ENCODE data around the gene ARMH3. TPM values are rescaled to one million over a fixed set of nuclear protein-coding genes. Genes with fewer than 3 reads are reported as not detected.

ARMH3 gene
- total RNA-seq, 1 donor from 2014 or later: 28.2 TPM

GRCh38 chr10:101874252-101874651, 181.7 kb downstream of the ARMH3 start:
- DNase-seq (ENCODE audit: low spot score): no peak

- DNase-seq (ENCODE audit: low spot score): no peak
Measured at GRCh38 chr10:101867931-101868330, 188.0 kb downstream of the ARMH3 start.

- no peak for DNase-seq (ENCODE audit: low spot score)
Measured at GRCh38 chr10:101859530-101859929, 196.4 kb downstream of the ARMH3 start.

GRCh38 chr10:101858723-101859500, 197.1 kb downstream of the ARMH3 start:
- DNase-seq (ENCODE audit: low spot score): no peak

- no peak for DNase-seq (ENCODE audit: low spot score)
Measured at GRCh38 chr10:101857802-101858476, 198.0 kb downstream of the ARMH3 start.

GRCh38 chr10:101856626-101857025, 199.3 kb downstream of the ARMH3 start:
- no peak for DNase-seq (ENCODE audit: low spot score)

GRCh38 chr10:101851411-101852116, 204.4 kb downstream of the ARMH3 start:
- peak; percentile 45 for DNase-seq (ENCODE audit: low spot score)

- DNase-seq (ENCODE audit: low spot score): no peak
Measured at GRCh38 chr10:101850749-101851148, 205.2 kb downstream of the ARMH3 start.

- DNase-seq (ENCODE audit: low spot score): peak; percentile 41
Measured at GRCh38 chr10:101848894-101849351, 207.1 kb downstream of the ARMH3 start.

- no peak for DNase-seq (ENCODE audit: low spot score)
Measured at GRCh38 chr10:101848408-101848807, 207.6 kb downstream of the ARMH3 start.

- no peak for DNase-seq (ENCODE audit: low spot score)
Measured at GRCh38 chr10:101845893-101846292, 210.1 kb downstream of the ARMH3 start.

- peak; percentile 83 for DNase-seq (ENCODE audit: low spot score)
Measured at GRCh38 chr10:101843032-101844021, 212.6 kb downstream of the ARMH3 start, which contains the start of gene KCNIP2. KCNIP2 (minus strand) TSS chr10:101843800; CDS start chr10:101843568, 232 bp downstream.

- peak; percentile 14 for DNase-seq (ENCODE audit: low spot score)
Measured at GRCh38 chr10:101841826-101842225, 214.1 kb downstream of the ARMH3 start.

- DNase-seq (ENCODE audit: low spot score): peak; percentile 94
Measured at GRCh38 chr10:101840741-101841453, 215.1 kb downstream of the ARMH3 start.

- peak; percentile 67 for DNase-seq (ENCODE audit: low spot score)
Measured at GRCh38 chr10:101840102-101840684, 215.8 kb downstream of the ARMH3 start.

GRCh38 chr10:101839416-101840063, 216.4 kb downstream of the ARMH3 start:
- DNase-seq (ENCODE audit: low spot score): peak; percentile 89

GRCh38 chr10:101839002-101839401, 217.0 kb downstream of the ARMH3 start:
- DNase-seq (ENCODE audit: low spot score): peak; percentile 11

GRCh38 chr10:101838416-101838970, 217.5 kb downstream of the ARMH3 start:
- DNase-seq (ENCODE audit: low spot score): no peak

- peak; percentile 65 for DNase-seq (ENCODE audit: low spot score)
Measured at GRCh38 chr10:101837748-101838147, 218.2 kb downstream of the ARMH3 start.
